HL-60 (cell line): ENCODE data around the gene BHMT2.

Source experiments
- GABPA ChIP-seq: IDR thresholded peaks from 2 replicates; pipeline ENCODE4 v1.6.1; 2012; ENCODE audit warnings: low read depth
- POLR2AphosphoS5 ChIP-seq: IDR thresholded peaks from 2 replicates; pipeline ENCODE4 v1.6.1; 2012; ENCODE audit warnings: low read depth
- SPI1 ChIP-seq: IDR thresholded peaks from 2 replicates; pipeline ENCODE4 v1.6.1; 2012; ENCODE audit warnings: low read depth, mild to moderate bottlenecking, borderline replicate concordance
- TF ChIP-seq, protein P1 (sequence below): IDR thresholded peaks from one replicate; pipeline ENCODE4 v1.5.1; 2011; ENCODE audit warnings: low read length, control low read depth, inconsistent platforms; ENCODE audit not compliant: insufficient read depth

DNA sequence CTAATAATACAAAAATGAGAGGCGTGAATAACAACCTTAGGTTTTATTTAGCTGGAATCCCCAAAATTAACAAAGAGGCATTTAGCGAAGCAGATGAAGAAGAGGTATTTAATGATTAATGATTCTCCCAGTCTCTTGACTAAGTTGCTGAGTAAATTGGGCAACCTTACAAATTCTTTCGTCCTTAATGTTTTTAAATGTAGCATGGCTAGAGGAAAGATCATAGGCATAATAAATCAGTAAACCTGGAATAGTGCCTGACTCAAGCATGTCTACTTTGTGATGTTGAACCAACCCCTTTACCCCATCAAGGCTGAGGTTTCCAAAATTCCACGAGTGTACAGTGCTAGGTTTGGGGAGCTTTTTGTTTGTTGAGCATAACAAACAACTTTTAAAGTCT lies 49.9 kb downstream of the BHMT2 start:
- TF ChIP-seq, protein P1, sequence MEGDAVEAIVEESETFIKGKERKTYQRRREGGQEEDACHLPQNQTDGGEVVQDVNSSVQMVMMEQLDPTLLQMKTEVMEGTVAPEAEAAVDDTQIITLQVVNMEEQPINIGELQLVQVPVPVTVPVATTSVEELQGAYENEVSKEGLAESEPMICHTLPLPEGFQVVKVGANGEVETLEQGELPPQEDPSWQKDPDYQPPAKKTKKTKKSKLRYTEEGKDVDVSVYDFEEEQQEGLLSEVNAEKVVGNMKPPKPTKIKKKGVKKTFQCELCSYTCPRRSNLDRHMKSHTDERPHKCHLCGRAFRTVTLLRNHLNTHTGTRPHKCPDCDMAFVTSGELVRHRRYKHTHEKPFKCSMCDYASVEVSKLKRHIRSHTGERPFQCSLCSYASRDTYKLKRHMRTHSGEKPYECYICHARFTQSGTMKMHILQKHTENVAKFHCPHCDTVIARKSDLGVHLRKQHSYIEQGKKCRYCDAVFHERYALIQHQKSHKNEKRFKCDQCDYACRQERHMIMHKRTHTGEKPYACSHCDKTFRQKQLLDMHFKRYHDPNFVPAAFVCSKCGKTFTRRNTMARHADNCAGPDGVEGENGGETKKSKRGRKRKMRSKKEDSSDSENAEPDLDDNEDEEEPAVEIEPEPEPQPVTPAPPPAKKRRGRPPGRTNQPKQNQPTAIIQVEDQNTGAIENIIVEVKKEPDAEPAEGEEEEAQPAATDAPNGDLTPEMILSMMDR, result no peak
- no peak for TF ChIP-seq POLR2AphosphoS5
- TF ChIP-seq GABPA, result no peak
- no peak for TF ChIP-seq SPI1
